Measurements from ENCODE around the gene COPG2. TPM values are rescaled to one million over a fixed set of nuclear protein-coding genes. Genes with fewer than 3 reads are reported as not detected.

The COPG2 gene
- total RNA-seq, 1 experiment from 2014 or later = 77.7 TPM

- Mint-ChIP-seq H3K27me3 (ENCODE audit: low read depth) (peaks cover 3% of the 10 kb centered on the region; the same call in 1 of the 2 replicates), H3K27ac (no peak overlapping the region), H3K36me3 (ENCODE audit: insufficient read depth in 1 of 3, low read depth in 3 of 3) (peaks cover 0 to 2% (median 0%) of the 10 kb centered on the region in 3 experiments; a peak in 1 of 7 replicates), H3K9me3 (peaks cover 2 to 5% of the 10 kb centered on the region in 2 experiments; a peak in 3 of 5 replicates), H3K4me3 (no peak overlapping the region), H3K4me1 (peaks cover 14 to 17% of the 10 kb centered on the region in 2 experiments)
- Histone ChIP-seq H4K91ac (ENCODE audit: insufficient read length, low read depth, low read length) (no peak overlapping the region), H2BK5ac (ENCODE audit: insufficient read length, low read length) (no peak overlapping the region), H3K14ac (ENCODE audit: insufficient read depth, low read length) (no peak overlapping the region), H3K18ac (ENCODE audit: insufficient read length, low read depth, low read length) (no peak overlapping the region), H3K79me1 (ENCODE audit: insufficient read depth, low read depth, low read length, poor library complexity, severe bottlenecking) (no peaks in the 10 kb centered on the region), H3K4ac (ENCODE audit: low read depth, low read length) (no peak overlapping the region), H2AK5ac (ENCODE audit: insufficient read length, low read length) (no peak overlapping the region), H3K9ac (ENCODE audit: extremely low read depth, insufficient read length, low read length) (no peak overlapping the region), H2BK12ac (ENCODE audit: insufficient read length, low read depth, low read length) (no peak overlapping the region), H3K27ac (ENCODE audit: insufficient read length, low read depth, low read length) (no peak overlapping the region), H4K5ac (ENCODE audit: insufficient read length, low read depth, low read length) (no peak overlapping the region), H3K79me2 (ENCODE audit: insufficient read depth, low read length) (no peaks in the 10 kb centered on the region), H3K56ac (ENCODE audit: insufficient read length, low read depth, low read length) (no peak overlapping the region), H3T11ph (ENCODE audit: low read length) (no peak overlapping the region), H3K4me1 (ENCODE audit: insufficient read depth, low read length) (no peaks in the 10 kb centered on the region), H2BK120ac (ENCODE audit: low read depth, low read length, poor library complexity, severe bottlenecking) (no peak overlapping the region), H3K9me3 (ENCODE audit: control insufficient read depth, low read depth, low read length) (no peaks in the 10 kb centered on the region), H2BK20ac (ENCODE audit: low read depth, low read length, poor library complexity, severe bottlenecking) (no peak overlapping the region), H4K8ac (replicated peaks; ENCODE audit: insufficient read length, low read depth, low read length) (no peak overlapping the region), H3K27me3 (ENCODE audit: insufficient read depth, low read length) (no peaks in the 10 kb centered on the region), H2BK15ac (ENCODE audit: low read depth, low read length) (no peak overlapping the region), H4K20me1 (ENCODE audit: control insufficient read depth, insufficient read depth, insufficient read length) (no peaks in the 10 kb centered on the region), H2AFZ (ENCODE audit: low read length) (no peak overlapping the region), H3K4me2 (ENCODE audit: insufficient read depth, insufficient read length, low read length) (no peak overlapping the region), H3K23ac (ENCODE audit: insufficient read length, low read depth, low read length) (no peak overlapping the region), H3K23me2 (ENCODE audit: insufficient read length, low read depth, low read length, poor library complexity, severe bottlenecking) (no peaks in the 10 kb centered on the region)
- no CpG with 5 or more reads among the region's 9 CpGs for WGBS (ENCODE audit: extremely low coverage, insufficient read length, low lambda C conversion rate)
- DNase-seq = no peak
- no peak for TF ChIP-seq CTCF (conservative IDR thresholded peaks at IDR 0.05)
These were observed 192.0 kb downstream of the COPG2 start for GRCh38 chr7:130476297-130477150.
